Panc1 (cell line): ENCODE measurements around the gene NUTF2. TPM values are rescaled to one million over a fixed set of nuclear protein-coding genes. Genes with fewer than 3 reads are reported as not detected.

Experiments used
- total RNA-seq: library from RNA; stranded (reverse); gene quantifications from one replicate; pipeline ENCODE4 v1.2.1, GENCODE V29; 2021; ENCODE audit not compliant: unreplicated experiment

NUTF2 gene
- total RNA-seq, 1 experiment from 2014 or later: 119 TPM

Other genes starting within 250 kb of the NUTF2 start
- 2.0 TPM for gene CARMIL2, start 201.8 kb upstream of the NUTF2 start, total RNA-seq
- gene ACD, start 186.7 kb upstream of the NUTF2 start, total RNA-seq: 34.9 TPM
- gene PARD6A, start 186.0 kb upstream of the NUTF2 start, total RNA-seq: 10.8 TPM
- 14.6 TPM for gene ENKD1, start 180.2 kb upstream of the NUTF2 start, total RNA-seq
- gene C16orf86, start 180.1 kb upstream of the NUTF2 start, total RNA-seq: 0.80 TPM
- 15.1 TPM for gene GFOD2, start 127.6 kb upstream of the NUTF2 start, total RNA-seq
- gene RANBP10, start 40.4 kb upstream of the NUTF2 start, total RNA-seq: 13.4 TPM
- gene TSNAXIP1, start 40.0 kb upstream of the NUTF2 start, total RNA-seq: 1.6 TPM
- gene THAP11, start 4.6 kb upstream of the NUTF2 start, total RNA-seq: 27.3 TPM
- 43.4 TPM for gene CENPT, start 760 bp downstream of the NUTF2 start, total RNA-seq
- 85.3 TPM for gene EDC4, start 26.1 kb downstream of the NUTF2 start, total RNA-seq
- gene NRN1L, start 38.0 kb downstream of the NUTF2 start, total RNA-seq: 1.1 TPM
- 17.8 TPM for gene PSKH1, start 46.3 kb downstream of the NUTF2 start, total RNA-seq
- 2.0 TPM for gene CTRL, start 84.9 kb downstream of the NUTF2 start, total RNA-seq
- 47.7 TPM for gene PSMB10, start 89.9 kb downstream of the NUTF2 start, total RNA-seq
- gene LCAT, start 97.2 kb downstream of the NUTF2 start, total RNA-seq: 14.0 TPM
- 31.8 TPM for gene SLC12A4, start 121.7 kb downstream of the NUTF2 start, total RNA-seq
- not detected for gene DPEP3, start 133.6 kb downstream of the NUTF2 start, total RNA-seq
- not detected for gene DPEP2, start 152.6 kb downstream of the NUTF2 start, total RNA-seq
- gene DPEP2NB, start 169.0 kb downstream of the NUTF2 start, total RNA-seq: not detected
- 8.4 TPM for gene DDX28, start 176.3 kb downstream of the NUTF2 start, total RNA-seq
- 12.1 TPM for gene DUS2, start 176.4 kb downstream of the NUTF2 start, total RNA-seq
- gene NFATC3, start 238.4 kb downstream of the NUTF2 start, total RNA-seq: 24.8 TPM